Duodenal mucosa (tissue), 2 donors: ENCODE measurements around the gene RBM5.

Experiments
- H3K27ac ChIP-seq: one replicate; pipeline ENCODE4 v1.7.0; 2013; ENCODE audit warnings: low read depth, low read length
- H3K27me3 ChIP-seq, 2 donors: one replicate each; pipeline ENCODE4 v1.7.0; 2013; ENCODE audit warnings: low read length in 2 of 2, control low read depth in 1 of 2; ENCODE audit not compliant: insufficient read depth in 2 of 2, control insufficient read depth in 1 of 2
- H3K36me3 ChIP-seq, 2 donors: one replicate each; pipeline ENCODE4 v1.7.0; 2013; ENCODE audit warnings: low read length in 2 of 2, control low read depth in 1 of 2; ENCODE audit not compliant: insufficient read depth in 2 of 2, control insufficient read depth in 1 of 2
- H3K4me1 ChIP-seq, 2 donors: one replicate each; pipeline ENCODE4 v1.7.0; 2013; ENCODE audit warnings: low read length in 2 of 2, control low read depth in 1 of 2; ENCODE audit not compliant: insufficient read depth in 2 of 2, control insufficient read depth in 1 of 2
- H3K4me3 ChIP-seq, 2 donors: one replicate each; pipeline ENCODE4 v1.7.0; 2013; ENCODE audit warnings: low read length in 2 of 2, low read depth in 1 of 2
- H3K9ac ChIP-seq, 2 donors: one replicate each; pipeline ENCODE4 v1.7.0; 2013; ENCODE audit warnings: low read length in 2 of 2, low read depth in 1 of 2
- H3K9me3 ChIP-seq, 2 donors: one replicate each; pipeline ENCODE4 v1.7.0; 2013; ENCODE audit warnings: low read length in 2 of 2, control low read depth in 1 of 2; ENCODE audit not compliant: control insufficient read depth in 1 of 2

RBM5 gene

DNA sequence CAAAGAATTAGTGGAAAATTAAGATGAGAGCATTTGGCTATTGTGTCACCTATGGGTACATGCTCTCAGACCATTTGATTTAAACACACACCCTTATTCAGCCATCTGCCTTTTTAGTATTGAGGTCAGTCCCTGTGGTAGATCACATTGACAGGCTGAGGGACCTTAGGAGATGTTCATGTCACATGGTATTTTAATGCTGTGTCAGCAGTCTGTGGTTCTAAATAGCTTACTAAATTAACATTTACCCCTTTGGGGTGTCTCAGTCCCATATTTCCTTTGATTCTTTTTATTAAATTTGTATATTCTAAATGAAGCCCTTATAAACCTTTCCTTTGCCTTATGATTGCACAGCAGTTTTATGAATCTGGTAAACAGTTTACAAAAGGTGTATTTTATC lies 2.3 kb downstream of the RBM5 start:
- no peaks in the 10 kb centered on the region for H3K9me3 ChIP-seq
- H3K36me3 ChIP-seq, result peaks cover 34 to 56% of the 10 kb centered on the region in 2 donors

DNA sequence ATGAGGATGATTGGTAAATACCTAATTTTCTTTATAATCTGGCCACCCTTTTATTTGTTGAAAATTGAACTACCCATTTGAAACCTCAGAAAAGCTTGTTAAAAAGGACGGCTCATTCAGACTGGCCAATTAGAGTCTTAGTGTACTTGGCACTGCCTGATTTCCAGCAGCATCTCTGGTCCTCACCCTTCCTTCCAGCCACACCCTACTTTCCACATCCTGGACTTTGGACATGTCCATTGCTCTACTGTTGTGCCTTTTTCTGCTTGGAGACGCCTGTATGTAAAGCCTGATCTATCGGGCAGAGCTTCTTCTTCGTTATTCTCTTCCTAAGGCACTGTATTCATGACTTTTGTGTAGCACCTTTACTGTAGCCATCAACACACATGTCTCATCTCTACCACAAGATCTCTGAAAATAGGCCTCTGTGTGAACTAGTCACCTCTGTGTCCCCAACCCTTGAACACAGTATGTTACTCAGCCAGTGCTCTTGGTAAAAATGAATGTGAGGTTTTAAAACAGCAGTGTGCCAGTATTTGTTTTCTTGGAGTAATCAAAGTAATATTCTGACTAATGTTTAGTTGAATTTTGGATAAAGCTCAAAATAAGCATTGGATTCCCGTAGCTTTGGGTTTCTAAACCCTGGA lies 6.8 kb downstream of the RBM5 start:
- peaks cover 6 to 10% of the 10 kb centered on the region in 2 donors for H3K4me1 ChIP-seq
- no peaks in the 10 kb centered on the region for H3K9me3 ChIP-seq
- no peak overlapping the region for H3K9ac ChIP-seq
- H3K36me3 ChIP-seq, result peaks cover 51 to 97% of the 10 kb centered on the region in 2 donors
- no peak overlapping the region for H3K4me3 ChIP-seq
- no peak overlapping the region for H3K27ac ChIP-seq
- no peaks in the 10 kb centered on the region for H3K27me3 ChIP-seq

More for the DNA sequence above, 2.3 kb downstream of the RBM5 start:
- Histone ChIP-seq H3K27ac (no peak overlapping the region), H3K4me1 (peaks cover 12 to 20% of the 10 kb centered on the region in 2 donors), H3K4me3 (peak overlapping the region; percentile 98 to 100), H3K27me3 (no peaks in the 10 kb centered on the region), H3K9ac (peak overlapping the region in 1 of 2 donors; percentile 100)

DNA sequence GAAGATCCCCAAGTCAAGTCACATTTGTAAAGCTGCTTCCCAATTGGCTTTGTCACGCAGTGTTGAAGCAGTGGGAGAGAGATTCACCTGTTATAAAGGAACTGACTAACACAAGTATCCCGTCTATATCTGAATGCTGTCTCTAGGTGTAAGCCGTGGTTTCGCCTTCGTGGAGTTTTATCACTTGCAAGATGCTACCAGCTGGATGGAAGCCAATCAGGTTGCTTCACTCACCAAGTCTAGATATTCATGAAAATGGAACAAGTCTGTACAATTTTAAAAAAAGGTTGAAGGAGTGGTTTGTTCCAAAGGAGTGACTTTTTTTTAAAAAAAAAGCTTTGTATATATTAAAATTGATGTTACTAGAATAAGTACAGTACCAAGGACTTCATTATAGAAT lies 11.7 kb downstream of the RBM5 start:
- Histone ChIP-seq H3K27ac (no peak overlapping the region), H3K27me3 (no peaks in the 10 kb centered on the region), H3K9ac (no peak overlapping the region), H3K9me3 (no peaks in the 10 kb centered on the region), H3K4me3 (no peak overlapping the region), H3K36me3 (peaks cover 68 to 97% of the 10 kb centered on the region in 2 donors), H3K4me1 (no peaks in the 10 kb centered on the region)

DNA sequence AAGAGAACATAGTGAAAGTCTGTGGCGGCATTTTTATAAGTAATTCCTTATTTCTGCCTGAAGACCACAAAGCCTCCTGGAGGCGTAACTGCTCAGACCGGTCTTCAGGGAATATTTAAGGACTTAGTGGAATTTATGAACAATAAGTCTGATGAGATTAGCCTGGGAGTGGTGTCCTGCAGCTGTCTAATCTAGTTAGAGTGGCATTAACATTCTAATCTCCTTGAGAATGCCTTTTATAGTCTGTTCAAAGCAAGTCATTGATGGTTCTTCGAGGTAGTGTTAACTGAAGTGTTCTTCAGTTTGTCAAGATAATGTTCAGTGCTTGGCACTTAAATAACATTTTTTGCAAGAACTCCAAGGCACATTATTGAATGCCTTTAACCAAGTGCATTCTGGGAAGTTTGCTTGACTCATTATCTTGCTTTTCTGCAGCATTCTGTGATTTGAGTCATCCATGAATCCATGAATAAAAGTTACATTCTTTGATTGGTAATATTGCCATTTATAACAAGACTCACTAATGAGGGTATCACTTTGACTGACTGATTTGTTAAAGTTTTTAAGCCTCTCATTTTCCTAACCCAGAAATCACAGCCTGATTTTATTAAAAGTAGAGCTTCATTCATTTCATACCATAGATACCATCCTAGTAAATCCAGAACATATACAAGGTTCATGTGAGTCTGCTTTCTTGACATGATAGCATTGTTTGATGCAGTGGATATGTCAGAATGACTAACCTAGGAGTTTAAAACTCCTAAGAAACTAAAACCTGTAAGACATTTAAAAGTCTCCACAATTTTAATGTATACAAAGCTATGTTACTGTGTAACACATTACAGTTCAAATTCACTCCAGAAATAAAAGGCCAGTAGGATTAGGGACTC lies 12.5 kb downstream of the RBM5 start:
- no peaks in the 10 kb centered on the region for H3K4me1 ChIP-seq
- no peaks in the 10 kb centered on the region for H3K27me3 ChIP-seq
- no peak overlapping the region for H3K9ac ChIP-seq
- H3K9me3 ChIP-seq, result no peaks in the 10 kb centered on the region
- no peak overlapping the region for H3K4me3 ChIP-seq
- no peak overlapping the region for H3K27ac ChIP-seq
- H3K36me3 ChIP-seq, result peaks cover 63 to 95% of the 10 kb centered on the region in 2 donors

DNA sequence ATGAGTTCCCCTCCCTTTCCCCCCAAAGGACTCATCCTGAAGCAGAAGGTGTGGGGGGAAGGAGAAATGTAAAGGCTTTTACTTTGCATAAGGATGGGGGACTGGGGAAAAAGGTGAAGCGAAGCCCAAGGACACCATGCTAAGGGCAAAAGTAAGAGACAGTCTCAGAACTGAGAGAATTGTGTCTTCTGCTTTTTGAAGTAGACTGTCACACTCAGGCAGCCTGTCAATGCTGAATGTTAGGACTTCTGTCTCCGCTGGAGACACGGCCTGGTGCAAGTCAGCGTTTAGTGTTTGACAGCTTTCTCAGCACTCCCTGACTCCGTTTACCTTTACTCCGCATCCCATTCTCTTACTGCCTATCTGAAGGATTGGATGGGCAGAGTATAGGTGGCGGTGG lies 13.8 kb downstream of the RBM5 start:
- H3K4me1 ChIP-seq, result no peaks in the 10 kb centered on the region
- H3K27ac ChIP-seq, result no peak overlapping the region
- no peaks in the 10 kb centered on the region for H3K9me3 ChIP-seq
- peaks cover 72 to 95% of the 10 kb centered on the region in 2 donors for H3K36me3 ChIP-seq
- H3K9ac ChIP-seq, result no peak overlapping the region
- H3K4me3 ChIP-seq, result no peak overlapping the region
- H3K27me3 ChIP-seq, result no peaks in the 10 kb centered on the region

DNA sequence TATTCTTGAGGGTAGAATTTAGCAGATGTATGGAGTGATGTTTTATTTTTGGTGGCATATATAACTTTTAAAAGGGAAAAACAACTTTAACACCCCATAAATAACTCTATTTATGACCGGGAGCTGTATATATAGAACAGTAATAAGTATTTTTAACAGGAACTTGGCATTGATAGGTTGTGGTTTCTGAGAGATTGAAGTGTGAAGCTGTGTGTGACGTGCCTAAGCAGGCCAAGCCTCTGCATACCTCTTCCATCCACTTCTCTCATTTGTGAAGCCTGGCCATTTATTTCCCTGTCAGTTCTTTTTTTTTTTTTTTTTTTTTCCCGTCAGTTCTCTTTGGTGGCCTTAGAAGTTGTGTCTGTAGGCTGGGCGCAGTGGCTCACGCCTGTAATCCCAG lies 23.0 kb downstream of the RBM5 start:
- Histone ChIP-seq H3K27me3 (no peaks in the 10 kb centered on the region), H3K9ac (no peak overlapping the region), H3K36me3 (peaks cover 77 to 99% of the 10 kb centered on the region in 2 donors), H3K27ac (no peak overlapping the region), H3K4me3 (no peak overlapping the region), H3K9me3 (no peaks in the 10 kb centered on the region), H3K4me1 (no peaks in the 10 kb centered on the region)

DNA sequence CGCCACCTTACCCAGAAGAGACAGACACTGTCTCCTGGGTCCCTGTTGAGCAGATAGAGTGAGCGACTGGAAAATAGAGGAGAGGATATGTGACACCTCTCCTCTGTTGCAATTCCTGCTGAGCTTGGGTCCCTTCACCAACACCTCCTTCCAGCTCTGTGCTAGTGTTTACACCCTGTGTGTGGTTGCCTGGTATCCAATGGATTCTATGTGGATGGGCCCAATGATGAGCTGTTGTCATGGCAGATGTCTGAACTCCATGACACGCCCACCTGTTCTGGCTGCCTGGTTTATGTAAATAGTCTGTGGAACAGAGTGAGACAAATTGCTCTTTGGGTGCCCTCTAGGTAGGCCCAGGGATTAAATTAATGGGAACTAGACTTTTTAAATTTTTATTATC lies 23.7 kb downstream of the RBM5 start:
- Histone ChIP-seq H3K27me3 (no peaks in the 10 kb centered on the region), H3K9me3 (no peaks in the 10 kb centered on the region), H3K27ac (no peak overlapping the region), H3K36me3 (peaks cover 75 to 99% of the 10 kb centered on the region in 2 donors), H3K4me3 (no peak overlapping the region), H3K9ac (no peak overlapping the region), H3K4me1 (no peaks in the 10 kb centered on the region)

DNA sequence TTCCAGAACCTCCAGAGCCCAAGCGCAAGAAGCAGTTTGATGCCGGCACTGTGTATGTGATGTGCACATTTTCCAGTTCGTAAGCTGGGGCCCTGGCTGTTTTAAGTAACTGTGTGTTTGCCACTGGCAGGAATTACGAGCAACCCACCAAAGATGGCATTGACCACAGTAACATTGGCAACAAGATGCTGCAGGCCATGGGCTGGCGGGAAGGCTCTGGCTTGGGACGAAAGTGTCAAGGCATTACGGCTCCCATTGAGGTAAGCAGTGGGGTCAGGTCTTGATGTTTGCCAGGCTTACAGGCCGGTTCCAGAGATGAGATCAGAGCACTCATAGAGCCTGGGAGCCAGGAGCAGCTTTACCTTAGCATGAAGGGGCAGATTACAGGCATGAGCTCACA lies 28.4 kb downstream of the RBM5 start:
- Histone ChIP-seq H3K27me3 (no peaks in the 10 kb centered on the region), H3K4me3 (no peak overlapping the region), H3K9me3 (no peaks in the 10 kb centered on the region), H3K4me1 (peaks cover 6% of the 10 kb centered on the region in 2 donors), H3K36me3 (peaks cover 67 to 85% of the 10 kb centered on the region in 2 donors), H3K9ac (no peak overlapping the region), H3K27ac (no peak overlapping the region)

DNA sequence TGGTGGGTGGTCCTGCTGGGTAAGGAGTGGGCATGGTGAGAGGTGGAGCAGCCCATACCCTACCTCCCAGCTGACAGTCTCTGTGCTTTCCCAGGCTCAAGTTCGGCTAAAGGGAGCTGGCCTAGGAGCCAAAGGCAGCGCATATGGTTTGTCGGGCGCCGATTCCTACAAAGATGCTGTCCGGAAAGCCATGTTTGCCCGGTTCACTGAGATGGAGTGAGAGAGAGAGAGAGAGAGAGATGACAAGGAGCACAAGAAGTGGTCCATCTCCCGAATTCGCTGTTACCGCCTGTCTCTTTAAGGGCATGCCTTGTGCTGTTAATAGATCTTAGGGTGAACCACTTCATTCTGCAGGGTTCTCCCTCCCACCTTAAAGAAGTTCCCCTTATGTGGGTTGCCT lies 29.5 kb downstream of the RBM5 start:
- Histone ChIP-seq H3K9ac (no peak overlapping the region), H3K9me3 (no peaks in the 10 kb centered on the region), H3K36me3 (peaks cover 60 to 74% of the 10 kb centered on the region in 2 donors), H3K27ac (no peak overlapping the region), H3K4me3 (no peak overlapping the region), H3K4me1 (peaks cover 13 to 17% of the 10 kb centered on the region in 2 donors), H3K27me3 (no peaks in the 10 kb centered on the region)

DNA sequence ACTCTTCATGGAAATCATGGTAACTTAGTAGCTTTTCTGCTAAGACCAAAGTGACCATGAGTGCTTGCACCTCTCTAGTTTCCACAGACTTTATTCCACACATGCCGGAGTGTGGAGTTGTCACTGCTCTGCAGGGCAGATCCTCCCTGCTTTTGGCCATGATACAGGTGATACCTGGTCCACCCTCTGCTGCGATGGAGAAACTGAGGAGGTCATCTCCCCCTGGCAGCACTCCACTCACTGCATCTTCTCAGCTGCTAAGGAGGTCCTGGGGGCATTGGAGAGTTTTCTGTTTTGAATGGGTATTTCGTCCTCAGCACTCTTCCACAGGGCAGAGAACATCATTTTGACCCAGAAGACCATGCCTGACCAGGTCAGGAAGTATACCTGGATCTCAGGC lies 31.1 kb downstream of the RBM5 start:
- Histone ChIP-seq H3K36me3 (peaks cover 46 to 58% of the 10 kb centered on the region in 2 donors), H3K27ac (no peak overlapping the region), H3K9me3 (no peaks in the 10 kb centered on the region), H3K4me1 (peaks cover 23 to 30% of the 10 kb centered on the region in 2 donors), H3K4me3 (no peak overlapping the region), H3K27me3 (no peaks in the 10 kb centered on the region), H3K9ac (no peak overlapping the region)
